Stimulated activated effector memory CD8-positive, alpha-beta T cell treated with anti-CD3 and anti-CD28 coated beads, Interleukin-12 subunit alpha, Interleukin-12 subunit beta, amount 100 ng/mL, for 72 hours (primary cell): ENCODE data around the gene SCAF8.
A peak's percentile ranks its signal among the peaks of the same experiment; 100 is the strongest.
"Not testable (repeated sequence)": the region's sequence is repeated elsewhere in the genome, so short reads cannot be mapped to it uniquely, and the experiment has no call there.

Source experiments
- ATAC-seq: fragments of 150-1000 bp; cut with Tn5 transposase; 2 replicates; pipeline ENCODE4 v1.10.0; 2021
- DNase-seq, 2 donors: peaks; one replicate each; pipeline ENCODE4 v3.0.0; 2021 to 2022; ENCODE audit warnings: low spot score in 2 of 2
- H3K27ac Mint-ChIP-seq: one replicate; pipeline ENCODE4 v1.8.0; 2022; ENCODE audit warnings: mild to moderate bottlenecking, mixed read lengths
- H3K36me3 Mint-ChIP-seq: one replicate; pipeline ENCODE4 v1.8.0; 2022; ENCODE audit warnings: mild to moderate bottlenecking, mixed read lengths
- H3K4me1 Mint-ChIP-seq: one replicate; pipeline ENCODE4 v1.8.0; 2022; ENCODE audit warnings: mixed read lengths
- H3K4me3 Mint-ChIP-seq: one replicate; pipeline ENCODE4 v1.8.0; 2022; ENCODE audit warnings: mild to moderate bottlenecking, mixed read lengths
- H3K9me3 Mint-ChIP-seq: one replicate; pipeline ENCODE4 v1.8.0; 2022; ENCODE audit warnings: mixed read lengths

The SCAF8 gene

DNA sequence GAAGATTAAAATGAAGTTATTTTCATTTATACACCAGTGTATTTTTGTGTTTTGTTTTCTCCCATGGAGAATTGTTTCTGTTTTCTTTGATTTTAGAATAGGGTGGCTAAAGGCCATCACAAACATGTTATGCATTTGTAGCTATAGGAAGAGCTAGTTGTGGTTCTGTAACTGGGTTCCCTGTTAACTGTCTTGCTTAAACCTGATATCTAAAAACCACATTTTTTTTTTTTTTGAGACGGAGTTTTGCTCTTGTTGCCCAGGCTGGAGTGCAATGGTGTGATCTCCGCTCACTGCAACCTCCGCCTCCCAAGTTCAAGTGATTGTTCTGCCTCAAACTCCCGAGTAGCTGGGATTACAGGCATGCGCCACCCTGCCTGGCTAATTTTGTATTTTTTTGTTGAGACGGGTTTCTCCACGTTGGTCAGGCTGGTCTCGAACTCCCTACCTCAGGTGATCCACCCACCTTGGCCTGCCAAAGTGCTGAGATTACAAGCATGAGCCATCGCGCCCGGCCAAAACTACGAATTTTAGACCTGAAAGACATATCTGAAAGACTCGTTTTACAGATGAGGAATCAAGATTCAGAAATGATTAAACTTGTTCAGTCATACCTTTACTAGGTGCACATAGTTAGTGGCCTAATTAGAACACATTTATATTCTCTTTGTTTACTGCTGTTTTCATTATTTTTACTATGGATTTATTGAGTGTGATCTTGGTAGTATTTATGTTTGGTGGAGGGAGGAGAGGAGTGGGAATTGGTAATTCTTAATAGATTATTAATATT lies 18.0 kb downstream of the SCAF8 start:
- no peaks in the 10 kb centered on the region for H3K9me3 Mint-ChIP-seq
- peaks cover 13% of the 10 kb centered on the region for H3K36me3 Mint-ChIP-seq
- ATAC-seq (peak; percentile 71), DNase-seq (no peak)
- H3K27ac Mint-ChIP-seq = peak overlapping the region; percentile 34
- H3K4me3 Mint-ChIP-seq = no peak overlapping the region
- H3K4me1 Mint-ChIP-seq = peaks cover 50% of the 10 kb centered on the region

DNA sequence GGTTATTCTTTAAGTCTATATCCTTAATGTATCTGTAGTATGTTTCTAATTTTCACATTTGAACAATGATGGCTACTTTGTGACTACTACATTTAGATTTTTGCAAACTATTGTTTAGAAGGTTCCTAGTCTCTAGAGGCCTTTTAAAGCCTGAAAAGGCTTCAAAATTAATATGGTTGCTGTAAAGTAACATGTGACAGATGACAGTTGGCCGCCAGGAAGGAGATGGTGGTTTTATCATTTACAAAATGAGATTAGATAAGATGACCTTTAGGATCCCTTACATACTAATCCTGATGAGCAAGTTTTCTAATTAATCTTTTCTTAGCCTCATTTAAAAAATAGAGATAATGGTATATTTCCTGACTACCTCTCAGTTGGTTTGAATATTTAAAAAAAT lies 18.8 kb downstream of the SCAF8 start:
- Mint-ChIP-seq H3K4me1 (peaks cover 48% of the 10 kb centered on the region), H3K27ac (peak overlapping the region; percentile 34), H3K9me3 (no peaks in the 10 kb centered on the region), H3K4me3 (no peak overlapping the region), H3K36me3 (peaks cover 13% of the 10 kb centered on the region)
- ATAC-seq = no peak
- DNase-seq = no peak

DNA sequence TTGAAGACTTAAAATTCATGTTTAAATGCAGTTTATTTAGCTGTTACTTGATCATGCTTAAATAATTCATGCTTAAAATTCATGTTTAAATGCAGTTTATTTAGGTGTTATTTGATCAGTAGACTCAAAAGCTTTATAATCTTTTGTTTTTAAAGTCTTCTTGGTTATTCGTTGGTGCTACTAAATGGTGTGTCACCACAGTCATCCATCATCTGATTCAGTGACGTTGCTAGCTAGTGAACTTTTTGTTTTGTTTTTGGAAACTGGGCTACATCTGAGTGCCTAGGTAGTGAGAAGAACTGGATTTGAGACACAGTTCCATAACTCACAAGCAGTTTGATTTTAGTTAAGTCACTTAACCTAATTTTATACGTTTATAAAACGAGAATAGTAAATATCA lies 20.9 kb downstream of the SCAF8 start:
- no peak overlapping the region for H3K27ac Mint-ChIP-seq
- peaks cover 62% of the 10 kb centered on the region for H3K4me1 Mint-ChIP-seq
- peaks cover 13% of the 10 kb centered on the region for H3K36me3 Mint-ChIP-seq
- ATAC-seq = peak; percentile 49
- no peak overlapping the region for H3K4me3 Mint-ChIP-seq
- DNase-seq = no peak
- no peaks in the 10 kb centered on the region for H3K9me3 Mint-ChIP-seq

DNA sequence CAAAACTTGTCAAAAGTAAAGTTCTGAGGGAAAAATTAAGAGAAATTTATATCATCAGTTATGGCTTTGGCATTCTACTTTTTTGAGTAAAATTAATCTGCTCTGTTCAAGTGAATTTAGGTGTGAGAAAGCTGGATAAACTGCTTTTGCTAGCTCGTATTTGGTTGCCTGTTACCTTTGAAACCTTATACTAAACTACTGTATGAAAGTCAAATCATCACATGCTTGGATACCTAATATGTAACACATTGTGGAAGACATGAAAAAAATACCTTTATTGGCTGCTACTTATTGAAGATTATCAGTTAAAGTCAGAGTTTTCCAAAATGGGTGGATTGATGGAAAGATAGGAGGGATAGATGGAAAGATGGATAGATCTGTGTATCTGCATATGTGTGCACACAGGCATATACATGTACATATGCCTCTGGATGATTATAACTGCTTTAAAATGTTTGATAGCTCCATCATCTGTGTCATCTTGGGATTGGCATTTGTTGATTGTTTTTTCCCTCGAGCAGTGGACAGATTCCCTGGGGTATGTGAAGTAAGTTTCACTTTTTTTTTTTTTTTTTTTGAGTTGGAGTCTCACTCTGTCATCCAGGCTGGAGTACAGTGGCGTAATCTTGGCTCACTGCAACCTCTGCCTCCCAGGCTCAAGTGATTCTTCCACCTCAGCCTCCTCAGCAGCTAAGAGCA lies 24.3 kb downstream of the SCAF8 start:
- no peak overlapping the region for H3K4me3 Mint-ChIP-seq
- H3K36me3 Mint-ChIP-seq = no peaks in the 10 kb centered on the region
- no peak for ATAC-seq
- H3K9me3 Mint-ChIP-seq = no peaks in the 10 kb centered on the region
- no peak for DNase-seq
- H3K27ac Mint-ChIP-seq = peak overlapping the region; percentile 8
- peaks cover 46% of the 10 kb centered on the region for H3K4me1 Mint-ChIP-seq

DNA sequence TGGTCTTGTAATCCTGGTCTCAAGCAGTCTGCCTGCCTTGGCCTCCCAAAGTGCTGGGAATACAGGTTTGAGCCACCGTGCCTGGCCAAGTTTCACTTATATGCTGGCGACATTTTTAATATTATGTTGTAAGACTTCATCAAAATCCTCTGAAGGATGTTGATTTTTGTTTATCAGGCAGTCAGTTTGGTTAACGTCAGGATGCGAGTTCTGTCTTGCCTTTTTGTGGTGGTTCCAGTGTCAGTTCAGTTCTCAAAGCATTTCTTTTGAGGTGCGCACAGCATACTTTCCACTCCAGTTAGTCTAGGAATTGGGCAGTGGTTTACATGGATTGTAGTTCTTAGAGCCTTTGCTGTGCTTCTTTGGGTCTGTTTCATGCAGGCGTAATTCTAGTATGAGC lies 24.9 kb downstream of the SCAF8 start:
- Mint-ChIP-seq H3K4me1 (peaks cover 50% of the 10 kb centered on the region), H3K9me3 (no peaks in the 10 kb centered on the region), H3K36me3 (no peaks in the 10 kb centered on the region), H3K4me3 (no peak overlapping the region), H3K27ac (peak overlapping the region; percentile 8)
- DNase-seq = no peak
- ATAC-seq = no peak

DNA sequence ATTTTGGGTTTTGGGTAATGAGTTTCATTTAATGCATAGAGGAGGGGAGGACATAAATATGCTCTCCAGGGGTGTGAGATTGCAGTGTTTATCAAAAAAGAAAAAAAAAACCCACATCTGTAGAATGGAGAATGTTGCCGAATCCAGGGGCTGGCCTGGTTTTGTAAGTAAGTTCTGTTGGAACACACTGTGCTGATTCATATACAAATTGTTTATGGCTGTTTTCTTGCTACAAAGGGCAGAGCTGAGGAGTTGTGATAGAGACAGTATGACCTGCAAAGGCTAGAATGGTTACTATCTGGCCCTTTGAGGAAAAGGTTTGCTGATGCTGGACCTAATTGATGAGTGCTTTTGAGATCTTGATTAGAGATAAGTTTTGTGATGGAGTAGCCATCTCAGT lies 30.4 kb downstream of the SCAF8 start:
- Mint-ChIP-seq H3K4me1 (peaks cover 67% of the 10 kb centered on the region), H3K36me3 (peaks cover 5% of the 10 kb centered on the region), H3K9me3 (no peaks in the 10 kb centered on the region), H3K27ac (peak overlapping the region; percentile 15), H3K4me3 (no peak overlapping the region)
- no peak for DNase-seq
- no peak for ATAC-seq

DNA sequence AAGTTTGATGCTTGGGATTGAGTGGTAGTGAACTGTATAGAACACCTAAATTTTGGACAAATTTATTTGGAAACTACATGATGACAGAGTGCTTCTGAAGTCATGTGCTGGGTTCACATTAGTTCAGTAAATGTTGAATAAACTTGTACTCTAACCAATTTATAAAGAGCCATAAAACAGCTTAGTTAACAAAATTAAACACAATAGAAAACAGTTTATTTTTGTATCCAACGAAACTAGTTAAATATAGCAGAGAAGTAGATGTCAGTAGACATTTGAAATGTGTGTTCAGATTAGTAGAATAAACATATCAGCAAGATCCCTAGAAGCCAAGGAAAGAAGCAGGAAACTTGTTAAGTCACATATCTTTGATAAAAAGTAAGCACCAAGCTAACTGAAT lies 32.1 kb downstream of the SCAF8 start:
- H3K4me1 Mint-ChIP-seq = peaks cover 72% of the 10 kb centered on the region
- no peak overlapping the region for H3K4me3 Mint-ChIP-seq
- H3K9me3 Mint-ChIP-seq = no peaks in the 10 kb centered on the region
- ATAC-seq (no peak), DNase-seq (no peak)
- peaks cover 9% of the 10 kb centered on the region for H3K36me3 Mint-ChIP-seq
- no peak overlapping the region for H3K27ac Mint-ChIP-seq

DNA sequence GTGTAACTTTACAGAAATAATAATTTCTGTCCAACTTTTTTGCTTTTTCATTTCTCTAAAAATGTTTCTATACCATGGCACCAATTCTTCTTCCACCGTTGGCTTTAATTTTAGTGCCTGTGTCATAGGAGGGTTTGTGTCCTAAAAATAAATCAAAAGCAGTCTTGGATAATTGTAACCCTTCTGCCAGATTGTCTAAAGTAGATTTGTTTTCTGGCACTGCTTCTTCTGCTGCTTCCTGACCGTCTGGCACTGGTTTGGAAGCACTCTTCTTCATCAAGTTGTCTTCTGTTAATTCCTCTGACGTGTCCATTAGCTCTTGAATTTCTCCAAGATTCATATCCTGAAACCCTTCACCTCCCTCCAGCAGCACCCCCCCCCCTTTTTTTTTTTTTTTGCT lies 33.1 kb downstream of the SCAF8 start:
- H3K9me3 Mint-ChIP-seq = no peaks in the 10 kb centered on the region
- H3K4me1 Mint-ChIP-seq = peaks cover 83% of the 10 kb centered on the region
- H3K27ac Mint-ChIP-seq = no peak overlapping the region
- DNase-seq = no peak
- no peak for ATAC-seq
- no peak overlapping the region for H3K4me3 Mint-ChIP-seq
- peaks cover 9% of the 10 kb centered on the region for H3K36me3 Mint-ChIP-seq

DNA sequence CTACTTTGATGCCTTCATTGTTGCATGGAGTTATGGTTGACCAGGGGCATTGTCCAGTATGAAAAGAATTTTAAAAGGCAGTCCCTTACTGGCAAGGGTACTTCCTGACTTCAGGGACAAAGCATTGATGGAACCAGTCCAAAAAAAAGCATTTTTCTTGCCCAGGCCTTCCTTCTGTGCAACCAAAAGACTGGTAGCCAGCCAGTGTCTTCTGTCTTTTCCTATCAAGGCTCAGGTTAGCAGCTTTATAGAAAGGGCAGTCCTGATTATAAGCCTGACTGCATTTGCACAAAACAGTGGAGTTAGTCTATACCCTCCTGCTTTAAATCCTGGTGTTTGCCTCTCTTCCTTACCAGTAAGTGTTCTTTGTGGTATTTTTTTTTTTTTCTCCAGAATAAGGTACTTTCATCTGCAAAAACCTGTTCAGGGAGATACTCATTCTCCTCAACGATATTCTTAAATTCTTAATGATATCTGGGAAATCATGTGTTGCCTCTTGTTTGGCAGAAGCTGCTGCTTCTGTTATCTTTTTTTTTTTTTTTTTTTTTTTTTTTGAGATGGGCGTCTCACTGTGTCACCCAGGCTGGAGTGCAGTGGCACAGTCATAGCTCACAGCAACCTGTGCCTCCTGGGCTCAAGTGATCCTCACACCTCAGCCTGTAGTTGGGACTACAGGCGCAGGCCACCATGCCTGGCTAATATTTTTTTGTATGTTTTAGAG lies 33.9 kb downstream of the SCAF8 start:
- peak overlapping the region; percentile 17 for H3K27ac Mint-ChIP-seq

DNA sequence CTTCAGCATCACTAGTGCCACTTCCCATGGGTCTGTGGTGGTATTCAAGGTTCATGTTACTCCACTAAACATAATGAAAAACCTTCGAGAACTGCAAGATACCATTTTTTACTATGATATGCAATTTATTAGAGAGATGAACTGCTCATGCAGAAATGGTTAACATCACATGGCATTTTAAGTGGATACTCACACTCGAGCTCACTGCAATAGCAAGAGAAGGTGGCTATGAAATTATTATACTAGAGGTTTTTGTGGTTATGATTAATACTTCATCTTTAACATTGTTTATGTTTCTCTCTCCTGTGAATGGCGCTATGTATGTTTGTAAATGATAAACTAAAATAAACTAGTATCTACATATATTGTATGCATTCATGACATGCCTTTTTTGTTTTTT lies 35.1 kb downstream of the SCAF8 start:
- Mint-ChIP-seq H3K4me1 (peaks cover 85% of the 10 kb centered on the region), H3K9me3 (no peaks in the 10 kb centered on the region), H3K27ac (no peak overlapping the region), H3K36me3 (peaks cover 9% of the 10 kb centered on the region), H3K4me3 (no peak overlapping the region)
- ATAC-seq (peak; percentile 46), DNase-seq (no peak)

More for the DNA sequence above, 33.9 kb downstream of the SCAF8 start:
- no peaks in the 10 kb centered on the region for H3K9me3 Mint-ChIP-seq
- H3K36me3 Mint-ChIP-seq = peaks cover 9% of the 10 kb centered on the region
- ATAC-seq (peak; percentile 53), DNase-seq (no peak)
- H3K4me1 Mint-ChIP-seq = peaks cover 87% of the 10 kb centered on the region
- H3K4me3 Mint-ChIP-seq = no peak overlapping the region

DNA sequence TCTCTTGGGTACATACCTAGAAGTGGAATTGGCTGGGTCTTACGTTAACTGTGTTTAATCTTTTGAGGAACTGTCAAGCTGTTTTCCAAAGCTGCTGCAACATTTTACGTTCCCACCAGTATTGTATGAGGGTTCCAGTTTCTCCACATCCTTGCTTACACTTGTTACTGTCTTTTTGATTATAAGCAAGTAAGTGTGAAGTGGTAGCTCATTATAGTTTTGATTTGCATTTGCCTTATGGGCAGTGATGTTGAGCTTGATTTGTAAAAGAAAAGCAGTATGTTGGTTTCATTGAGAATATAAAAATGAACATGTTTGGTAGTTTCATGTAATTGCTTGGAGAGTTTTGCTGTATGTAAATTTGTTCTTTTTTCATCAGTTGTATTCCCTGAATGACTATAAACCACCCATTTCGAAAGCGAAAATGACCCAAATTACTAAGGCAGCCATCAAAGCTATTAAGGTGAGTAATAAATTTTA lies 40.4 kb downstream of the SCAF8 start:
- peaks cover 47% of the 10 kb centered on the region for H3K4me1 Mint-ChIP-seq
- H3K27ac Mint-ChIP-seq = no peak overlapping the region
- ATAC-seq (peak; percentile 94), DNase-seq (no peak)
- no peaks in the 10 kb centered on the region for H3K9me3 Mint-ChIP-seq
- peak overlapping the region; percentile 39 for H3K4me3 Mint-ChIP-seq
- H3K36me3 Mint-ChIP-seq = peaks cover 50% of the 10 kb centered on the region

DNA sequence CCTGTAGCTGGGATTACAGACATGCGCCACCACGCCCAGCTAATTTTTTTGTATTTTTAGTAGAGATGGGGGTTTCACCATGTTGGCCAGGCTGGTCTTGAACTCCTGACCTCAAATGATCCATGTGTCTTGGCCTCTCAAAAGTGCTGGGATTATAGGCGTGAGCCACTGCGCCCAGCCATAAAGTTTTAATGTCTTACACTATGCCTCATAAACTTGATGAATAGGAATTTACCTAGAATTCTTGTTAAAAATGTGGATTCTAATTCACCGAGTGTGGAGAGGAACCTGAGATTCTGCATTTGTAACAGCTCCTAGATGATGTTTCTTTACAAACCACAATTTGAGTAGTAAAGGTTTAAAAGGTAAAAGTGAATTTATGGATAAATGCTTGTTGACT lies 45.9 kb downstream of the SCAF8 start:
- ATAC-seq, H3K27ac Mint-ChIP-seq, DNase-seq, H3K4me3 Mint-ChIP-seq, H3K9me3 Mint-ChIP-seq: not testable (repeated sequence)
- Mint-ChIP-seq H3K36me3 (peaks cover 86% of the 10 kb centered on the region), H3K4me1 (peaks cover 31% of the 10 kb centered on the region)

DNA sequence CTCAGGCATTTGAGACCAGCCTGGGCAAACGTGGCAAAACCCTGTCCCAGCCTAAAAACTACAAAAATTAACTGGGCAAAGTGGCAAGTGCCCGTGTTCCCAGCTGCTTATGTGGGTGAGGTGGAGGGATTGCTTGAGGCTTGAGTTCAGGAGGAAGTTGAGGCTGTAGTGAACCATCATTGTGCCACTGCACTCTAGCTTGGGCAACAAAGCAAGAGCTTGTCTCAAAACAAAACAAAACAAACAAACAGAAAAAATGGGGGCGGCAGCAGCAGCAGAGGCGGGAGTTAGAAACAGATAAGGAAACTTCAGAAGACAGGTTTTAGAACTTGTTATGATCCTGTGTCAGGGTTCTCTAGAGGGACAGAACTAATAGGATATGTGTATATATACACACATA lies 49.0 kb downstream of the SCAF8 start:
- Mint-ChIP-seq H3K36me3 (peaks cover 68% of the 10 kb centered on the region), H3K4me3 (no peak overlapping the region), H3K27ac (peak overlapping the region; percentile 3), H3K9me3 (no peaks in the 10 kb centered on the region), H3K4me1 (peaks cover 46% of the 10 kb centered on the region)
- ATAC-seq = peak; percentile 34
- DNase-seq = no peak

DNA sequence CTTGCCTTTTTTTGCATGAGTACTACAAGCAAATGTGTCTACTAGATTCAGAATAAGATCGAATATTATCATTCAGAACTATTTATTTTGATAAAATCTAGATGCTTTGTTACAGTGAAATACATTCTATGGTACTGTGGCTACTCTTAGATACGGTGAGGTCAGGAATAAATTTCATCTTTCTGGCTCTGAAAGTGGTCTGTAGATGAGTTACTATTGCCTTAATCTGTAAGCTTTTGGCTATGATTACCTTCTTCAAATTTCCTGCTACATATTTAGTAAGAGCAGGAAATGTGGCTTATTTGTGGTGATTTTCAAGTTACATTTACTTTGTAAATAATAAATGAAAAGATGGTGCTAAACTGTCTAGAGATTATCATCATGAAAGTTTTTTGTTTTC lies 50.0 kb downstream of the SCAF8 start:
- no peak for DNase-seq
- H3K4me1 Mint-ChIP-seq = peaks cover 46% of the 10 kb centered on the region
- H3K27ac Mint-ChIP-seq = no peak overlapping the region
- ATAC-seq = no peak
- no peaks in the 10 kb centered on the region for H3K9me3 Mint-ChIP-seq
- H3K36me3 Mint-ChIP-seq = peaks cover 65% of the 10 kb centered on the region
- H3K4me3 Mint-ChIP-seq = no peak overlapping the region

DNA sequence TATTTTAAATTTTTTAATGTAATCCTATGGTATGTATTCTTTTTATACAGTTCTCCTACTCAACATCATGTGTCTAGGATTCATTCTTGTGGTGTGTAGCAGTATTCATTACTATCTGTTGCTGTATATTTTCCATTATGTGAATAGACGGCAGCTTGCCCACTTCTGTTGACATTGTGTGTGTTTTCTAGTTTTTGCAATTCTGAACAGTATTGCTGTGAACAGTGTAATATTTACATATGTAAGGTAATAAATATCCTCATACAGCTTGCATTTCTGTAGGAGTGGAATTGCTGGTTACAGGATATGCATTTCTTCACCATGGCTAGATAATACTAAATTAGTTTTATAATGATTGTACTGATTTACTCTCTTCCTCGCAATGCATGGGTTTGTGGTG lies 51.9 kb downstream of the SCAF8 start:
- H3K4me3 Mint-ChIP-seq = no peak overlapping the region
- no peak for DNase-seq
- H3K36me3 Mint-ChIP-seq = peaks cover 65% of the 10 kb centered on the region
- H3K9me3 Mint-ChIP-seq = no peaks in the 10 kb centered on the region
- no peak overlapping the region for H3K27ac Mint-ChIP-seq
- no peak for ATAC-seq
- peaks cover 46% of the 10 kb centered on the region for H3K4me1 Mint-ChIP-seq
